Measurements from ENCODE around the gene COG5. TPM values are rescaled to one million over a fixed set of nuclear protein-coding genes. Genes with fewer than 3 reads are reported as not detected.
A peak's percentile ranks its signal among the peaks of the same experiment; 100 is the strongest.

Gene COG5
- total RNA-seq, 1 experiment from 2014 or later: 20.2 TPM

- no CpG with 5 or more reads among the region's 5 CpGs for WGBS (ENCODE audit: extremely low coverage, insufficient read length, low lambda C conversion rate)
- Histone ChIP-seq H2BK20ac (ENCODE audit: low read depth, low read length, poor library complexity, severe bottlenecking) (no peak overlapping the region), H3K56ac (ENCODE audit: insufficient read length, low read depth, low read length) (no peak overlapping the region), H3K27ac (ENCODE audit: insufficient read length, low read depth, low read length) (no peak overlapping the region), H2AFZ (ENCODE audit: low read length) (no peak overlapping the region), H3K4me2 (ENCODE audit: insufficient read depth, insufficient read length, low read length) (no peak overlapping the region), H3K4me1 (ENCODE audit: insufficient read depth, low read length) (no peaks in the 10 kb centered on the region), H2BK15ac (ENCODE audit: low read depth, low read length) (no peak overlapping the region), H4K20me1 (ENCODE audit: control insufficient read depth, insufficient read depth, insufficient read length) (no peaks in the 10 kb centered on the region), H3K79me1 (ENCODE audit: insufficient read depth, low read depth, low read length, poor library complexity, severe bottlenecking) (no peaks in the 10 kb centered on the region), H3K14ac (ENCODE audit: insufficient read depth, low read length) (no peak overlapping the region), H3K18ac (ENCODE audit: insufficient read length, low read depth, low read length) (no peak overlapping the region), H2BK120ac (ENCODE audit: low read depth, low read length, poor library complexity, severe bottlenecking) (no peak overlapping the region), H3K4ac (ENCODE audit: low read depth, low read length) (no peak overlapping the region), H3K27me3 (ENCODE audit: insufficient read depth, low read length) (no peaks in the 10 kb centered on the region), H3T11ph (ENCODE audit: low read length) (no peak overlapping the region), H3K9me3 (ENCODE audit: control insufficient read depth, low read depth, low read length) (no peaks in the 10 kb centered on the region), H3K9ac (ENCODE audit: extremely low read depth, insufficient read length, low read length) (no peak overlapping the region), H3K23me2 (ENCODE audit: insufficient read length, low read depth, low read length, poor library complexity, severe bottlenecking) (no peaks in the 10 kb centered on the region), H4K5ac (ENCODE audit: insufficient read length, low read depth, low read length) (no peak overlapping the region), H2AK5ac (ENCODE audit: insufficient read length, low read length) (no peak overlapping the region), H3K79me2 (ENCODE audit: insufficient read depth, low read length) (no peaks in the 10 kb centered on the region), H4K91ac (ENCODE audit: insufficient read length, low read depth, low read length) (no peak overlapping the region), H2BK12ac (ENCODE audit: insufficient read length, low read depth, low read length) (no peak overlapping the region), H4K8ac (replicated peaks; ENCODE audit: insufficient read length, low read depth, low read length) (no peak overlapping the region), H3K23ac (ENCODE audit: insufficient read length, low read depth, low read length) (no peak overlapping the region), H2BK5ac (ENCODE audit: insufficient read length, low read length) (no peak overlapping the region)
- no peaks in the 10 kb centered on the region for H3K27me3 Mint-ChIP-seq (ENCODE audit: low read depth)
- H3K4me3 Mint-ChIP-seq: no peak overlapping the region
- H3K9me3 Mint-ChIP-seq: no peaks in the 10 kb centered on the region
- H3K4me1 Mint-ChIP-seq: peaks cover 0 to 4% of the 10 kb centered on the region in 2 experiments; a peak in 2 of 4 replicates
- no peaks in the 10 kb centered on the region for H3K36me3 Mint-ChIP-seq (ENCODE audit: insufficient read depth in 1 of 3, low read depth in 3 of 3)
- DNase-seq: no peak
- TF ChIP-seq CTCF (conservative IDR thresholded peaks at IDR 0.05): no peak
- H3K27ac Mint-ChIP-seq: peak overlapping the region in 1 of 3 experiments; percentile 20; a peak in 1 of 7 replicates
Observed at GRCh38 chr7:107220356-107220755, 343.4 kb downstream of the COG5 start.

Measured in H9 (cell line).